Upper lobe of left lung (tissue), 6 donors: ENCODE data around the gene ZDHHC21. TPM values are rescaled to one million over a fixed set of nuclear protein-coding genes. Genes with fewer than 3 reads are reported as not detected.
A peak's percentile ranks its signal among the peaks of the same experiment; 100 is the strongest.

Experiments
- ATAC-seq, 2 donors: fragments of 200-7000 bp; cut with Tn5 transposase; one replicate each; pipeline ENCODE4 v1.9.1; 2022; ENCODE audit warnings: mild to moderate bottlenecking in 2 of 2, moderate library complexity in 2 of 2; ENCODE audit not compliant: low FRiP score in 2 of 2
- DNase-seq, 2 donors: peaks; one replicate each; pipeline ENCODE4 v3.0.0-alpha.2; 2019 to 2020
- H3K27ac ChIP-seq, 4 donors: fragments of 200-600 bp; sonication (generic); one replicate each; pipeline ENCODE4 v1.5.1; 2016 to 2019
- H3K27me3 ChIP-seq, 4 donors: fragments of 200-600 bp; sonication (generic); one replicate each; pipeline ENCODE4 v1.5.1; 2017 to 2019
- H3K36me3 ChIP-seq, 4 donors: fragments of 200-600 bp; sonication (generic); one replicate each; pipeline ENCODE4 v1.5.1; 2016 to 2019
- H3K4me1 ChIP-seq, 4 donors: fragments of 200-600 bp; sonication (generic); one replicate each; pipeline ENCODE4 v1.5.1; 2018 to 2019
- H3K4me3 ChIP-seq, 4 donors: fragments of 200-600 bp; sonication (generic); one replicate each; pipeline ENCODE4 v1.5.1; 2017 to 2019; ENCODE audit warnings: mild to moderate bottlenecking in 2 of 4, moderate library complexity in 1 of 4
- H3K9me3 ChIP-seq, 4 donors: fragments of 200-600 bp; sonication (generic); one replicate each; pipeline ENCODE4 v1.5.1; 2018 to 2019
- EP300 ChIP-seq, 4 donors: sonication (generic); formaldehyde crosslinking; IDR thresholded peaks; one replicate each; pipeline ENCODE4 v1.5.1; 2017; ENCODE audit warnings: antibody characterized with exemption in 4 of 4, control low read depth in 2 of 4
- POLR2A ChIP-seq, 4 donors: fragments of 450-650 bp; IDR thresholded peaks; one replicate each; pipeline ENCODE4 v1.5.1; 2016 to 2017; ENCODE audit warnings: antibody characterized with exemption in 4 of 4, mild to moderate bottlenecking in 2 of 4
- POLR2AphosphoS5 ChIP-seq, 2 donors: sonication (generic); formaldehyde crosslinking; IDR thresholded peaks; one replicate each; pipeline ENCODE4 v1.5.1; 2017; ENCODE audit warnings: antibody characterized with exemption in 2 of 2
- WGBS, 2 donors: methylation state at CpG; one replicate each; pipeline ENCODE4 v1.1.5; 2017 to 2018; 5-methylcytosine and 5-hydroxymethylcytosine counted together
- total RNA-seq, 6 donors: library from RNA; depleted of rRNA in 4 of 6; stranded (reverse); fragments of >200 nt in 4 of 6; gene quantifications; one replicate each; pipeline versions ENCODE4 v1.1.0 to v1.2.1, GENCODE V29; 2016 to 2021
- TF ChIP-seq, protein P1 (sequence below), 6 experiments: fragments of 450-650 bp in 4 of 6; fragments of 200-600 bp in 2 of 6; sonication (generic) in 2 of 6; IDR thresholded peaks; one replicate each; pipeline ENCODE4 v1.5.1; 2016 to 2019; ENCODE audit warnings: antibody characterized with exemption in 6 of 6
- donor health status: DM: no; HTN: no; CAD: no; lungs with moderate emphysema.
- donor health status: DM: no; HTN: yes; CAD: no; lungs with severe emphysema.

Gene ZDHHC21
- total RNA-seq, 6 donors from 2014 or later: 6.5 to 46.5 (median 21.1) TPM

DNA sequence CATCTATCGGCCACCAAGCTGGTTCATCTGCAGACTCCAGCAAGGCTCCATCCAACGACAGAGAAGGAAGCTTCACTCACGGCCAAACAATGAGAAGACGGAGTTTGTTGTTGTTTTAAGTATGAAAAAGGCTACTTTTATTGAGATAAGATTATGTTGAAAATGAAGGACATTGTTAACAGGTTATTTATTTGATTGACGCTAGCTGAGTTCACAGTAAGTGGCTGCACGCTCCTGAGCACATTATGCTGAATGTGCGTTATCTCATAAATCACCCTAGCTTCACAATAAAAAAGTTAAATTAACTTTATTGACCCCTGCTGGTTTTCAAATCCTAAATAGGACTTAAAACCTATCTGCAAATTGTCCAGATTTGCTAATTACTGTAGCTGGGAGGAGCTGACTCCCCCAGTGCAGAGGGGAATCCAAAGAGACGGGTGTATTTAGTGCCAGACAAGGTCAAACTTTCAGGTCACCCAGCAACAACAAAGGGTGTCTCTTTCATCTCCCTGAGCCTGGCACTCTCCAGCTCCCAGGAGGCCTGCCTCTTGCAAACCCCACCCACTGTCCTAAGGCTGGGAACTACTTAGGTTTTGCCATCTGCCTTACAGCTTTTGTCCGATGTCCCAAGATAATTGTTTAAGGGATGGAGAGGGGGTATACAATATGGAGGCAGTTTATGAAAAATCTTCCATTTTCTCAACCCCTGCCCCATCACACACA lies 129.2 kb downstream of the ZDHHC21 start:
- no peak for ATAC-seq
- 81 to 82% methylated on average over 9 of the region's 9 CpGs for whole genome bisulfite sequencing, 2 donors

DNA sequence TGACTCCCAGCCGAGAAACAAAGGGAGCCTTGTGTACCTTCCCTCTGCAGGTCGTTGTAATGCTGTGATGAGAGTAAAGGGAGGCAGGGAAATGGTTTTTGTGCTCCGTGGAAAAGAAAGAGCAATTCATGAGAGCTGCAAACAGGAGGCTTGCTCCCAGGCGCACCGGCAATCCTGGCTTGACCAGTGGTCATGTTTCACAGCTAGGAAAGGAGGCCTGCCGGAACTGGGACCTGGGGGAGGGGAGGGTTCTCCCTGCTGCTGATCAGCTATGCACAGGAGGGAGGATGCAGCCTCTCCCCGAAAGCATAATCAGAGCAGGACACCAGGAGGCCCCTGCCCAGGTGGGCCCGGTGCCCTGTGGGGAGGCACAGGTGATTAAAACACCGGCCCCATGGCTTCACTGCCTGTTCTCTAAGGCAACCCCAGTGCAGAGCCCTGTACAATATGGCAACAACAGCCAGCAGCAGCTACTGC lies 131.3 kb downstream of the ZDHHC21 start:
- 61 to 69% methylated on average over 8 to 9 of the region's 9 CpGs for whole genome bisulfite sequencing, 2 donors
- ATAC-seq (no peak), DNase-seq (peak in 1 of 2 donors; percentile 22)
- H3K4me3 ChIP-seq: no peak overlapping the region
- no peaks in the 10 kb centered on the region for H3K4me1 ChIP-seq
- no peaks in the 10 kb centered on the region for H3K27me3 ChIP-seq
- no peaks in the 10 kb centered on the region for H3K9me3 ChIP-seq
- TF ChIP-seq, protein P1, sequence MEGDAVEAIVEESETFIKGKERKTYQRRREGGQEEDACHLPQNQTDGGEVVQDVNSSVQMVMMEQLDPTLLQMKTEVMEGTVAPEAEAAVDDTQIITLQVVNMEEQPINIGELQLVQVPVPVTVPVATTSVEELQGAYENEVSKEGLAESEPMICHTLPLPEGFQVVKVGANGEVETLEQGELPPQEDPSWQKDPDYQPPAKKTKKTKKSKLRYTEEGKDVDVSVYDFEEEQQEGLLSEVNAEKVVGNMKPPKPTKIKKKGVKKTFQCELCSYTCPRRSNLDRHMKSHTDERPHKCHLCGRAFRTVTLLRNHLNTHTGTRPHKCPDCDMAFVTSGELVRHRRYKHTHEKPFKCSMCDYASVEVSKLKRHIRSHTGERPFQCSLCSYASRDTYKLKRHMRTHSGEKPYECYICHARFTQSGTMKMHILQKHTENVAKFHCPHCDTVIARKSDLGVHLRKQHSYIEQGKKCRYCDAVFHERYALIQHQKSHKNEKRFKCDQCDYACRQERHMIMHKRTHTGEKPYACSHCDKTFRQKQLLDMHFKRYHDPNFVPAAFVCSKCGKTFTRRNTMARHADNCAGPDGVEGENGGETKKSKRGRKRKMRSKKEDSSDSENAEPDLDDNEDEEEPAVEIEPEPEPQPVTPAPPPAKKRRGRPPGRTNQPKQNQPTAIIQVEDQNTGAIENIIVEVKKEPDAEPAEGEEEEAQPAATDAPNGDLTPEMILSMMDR (IDR thresholded peaks at IDR 0.05): no peak
- no peak for TF ChIP-seq POLR2AphosphoS5 (IDR thresholded peaks at IDR 0.05)
- no peak for TF ChIP-seq POLR2A (IDR thresholded peaks at IDR 0.05)
- no peak for TF ChIP-seq EP300 (IDR thresholded peaks at IDR 0.05)
- no peaks in the 10 kb centered on the region for H3K36me3 ChIP-seq
- no peak overlapping the region for H3K27ac ChIP-seq

More for the DNA sequence above, 129.2 kb downstream of the ZDHHC21 start:
- Histone ChIP-seq H3K9me3 (no peaks in the 10 kb centered on the region), H3K4me1 (no peaks in the 10 kb centered on the region), H3K36me3 (no peaks in the 10 kb centered on the region), H3K27ac (no peak overlapping the region), H3K4me3 (no peak overlapping the region), H3K27me3 (no peaks in the 10 kb centered on the region)
- no peak for DNase-seq
- no peak for TF ChIP-seq EP300 (IDR thresholded peaks at IDR 0.05)
- TF ChIP-seq, protein P1 (IDR thresholded peaks at IDR 0.05): no peak
- no peak for TF ChIP-seq POLR2AphosphoS5 (IDR thresholded peaks at IDR 0.05)

Other genes with a start within 250 kb of the ZDHHC21 start
- not detected for gene CER1, start 29.3 kb upstream of the ZDHHC21 start, total RNA-seq
- gene FREM1, start 217.0 kb upstream of the ZDHHC21 start, total RNA-seq: 1 to 10 TPM; 1.1 to 6.3 (median 2.8) TPM